ENCODE measurements around the gene PCNX3. TPM values are rescaled to one million over a fixed set of nuclear protein-coding genes. Genes with fewer than 3 reads are reported as not detected.

Gene PCNX3
- total and polyA plus RNA-seq, 2 of the 13 experiments (the other 11 are each of a cell fraction or from before 2014, with no cell fraction given), result 16.2 to 23.0 TPM

GRCh38 chr11:65588199-65589054, 27.1 kb upstream of the PCNX3 start (continued):
- TF ChIP-seq HES4 (CRISPR knock-in tag; IDR thresholded peaks at IDR 0.05; ENCODE audit: borderline replicate concordance), result no peak
- no peak for TF ChIP-seq ZNF777 (CRISPR knock-in tag; IDR thresholded peaks at IDR 0.05)
- no peak for TF ChIP-seq HNRNPLL (IDR thresholded peaks at IDR 0.05; ENCODE audit: low read depth, low read length, poor library complexity, severe bottlenecking)
- no peak for TF ChIP-seq TEF (CRISPR knock-in tag; IDR thresholded peaks at IDR 0.05)
- TF ChIP-seq ZNF574 (CRISPR knock-in tag; IDR thresholded peaks at IDR 0.05), result peak; percentile 39; the same call in 1 of the 2 replicates
- TF ChIP-seq ZNF232 (CRISPR knock-in tag; IDR thresholded peaks at IDR 0.05; ENCODE audit: borderline replicate concordance), result no peak
- TF ChIP-seq KLF11 (CRISPR knock-in tag; IDR thresholded peaks at IDR 0.05), result no peak
- no peak for TF ChIP-seq PHF21A (CRISPR knock-in tag; IDR thresholded peaks at IDR 0.05)
- TF ChIP-seq MXD3 (CRISPR knock-in tag; IDR thresholded peaks at IDR 0.05), result no peak
- TF ChIP-seq SP140L (CRISPR knock-in tag; IDR thresholded peaks at IDR 0.05; ENCODE audit: borderline replicate concordance), result no peak
- no peak for TF ChIP-seq FOXK1 (CRISPR knock-in tag; IDR thresholded peaks at IDR 0.05; ENCODE audit: borderline replicate concordance, low read depth)
- TF ChIP-seq ZMAT3 (CRISPR knock-in tag; conservative IDR thresholded peaks at IDR 0.05), result no peak
- TF ChIP-seq AGO1 (IDR thresholded peaks at IDR 0.05; ENCODE audit: low read depth, low read length, poor library complexity, severe bottlenecking), result peak; percentile 28
- TF ChIP-seq ZNF577 (CRISPR knock-in tag; IDR thresholded peaks at IDR 0.05; ENCODE audit: borderline replicate concordance, low read depth), result no peak
- no peak for TF ChIP-seq NONO (IDR thresholded peaks at IDR 0.05)
- TF ChIP-seq NONO (CRISPR knock-in tag; conservative IDR thresholded peaks at IDR 0.05), result 0 out of 2 replicates have a peak, but pooled peaks have one; percentile 40
- no peak for TF ChIP-seq RFX5 (IDR thresholded peaks at IDR 0.05; ENCODE audit: low read depth, low read length)
- no peak for TF ChIP-seq ZNF326 (CRISPR knock-in tag; IDR thresholded peaks at IDR 0.05; ENCODE audit: borderline replicate concordance)
- 0 out of 2 replicates have a peak, but pooled peaks have one; percentile 26 for TF ChIP-seq ZSCAN21 (CRISPR knock-in tag; IDR thresholded peaks at IDR 0.05; ENCODE audit: borderline replicate concordance)
- no peak for TF ChIP-seq MBNL3 (CRISPR knock-in tag; conservative IDR thresholded peaks at IDR 0.05)
- no peak for TF ChIP-seq ZNF609 (CRISPR knock-in tag; IDR thresholded peaks at IDR 0.05; ENCODE audit: borderline replicate concordance)
